Endothelial cell of umbilical vein (primary cell): ENCODE data around the gene ADGRL3. TPM values are rescaled to one million over a fixed set of nuclear protein-coding genes. Genes with fewer than 3 reads are reported as not detected.

ENCODE experiments used
- BruUV-seq: library from RNA; stranded (reverse); fragments of 400-500 nt; replicated peaks from 2 replicates; lab custom pipeline; 2021; lab: Mats Ljungman, UMichigan
- CTCF ChIA-PET: fragments of 300-600, 350-600 bp; sonication (Branson Sonifier 250); formaldehyde crosslinking; loops from one replicate; lab custom pipeline; 2021; ENCODE audit warnings: antibody characterized with exemption, inconsistent platforms; lab: Charles Lee
- POLR2A ChIA-PET: fragments of 300-600, 350-600 bp; sonication (Branson Sonifier 250); formaldehyde crosslinking; loops from one replicate; lab custom pipeline; 2021; ENCODE audit warnings: antibody characterized with exemption, inconsistent platforms; lab: Charles Lee
- DNase-seq: peaks from one replicate; pipeline ENCODE4 v3.0.0-alpha.2; 2011; ENCODE audit warnings: low read depth, low spot score
- FAIRE-seq: peaks from 2 replicates; lab custom pipeline; 2011; peaks lifted over from hg19 to GRCh38; lab: Jason Lieb, UNC
- H2AFZ ChIP-seq: 2 replicates; pipeline ENCODE4 v1.6.0; 2012; ENCODE audit warnings: low read depth, low read length, control low read depth, inconsistent platforms
- H3K27ac ChIP-seq: 2 replicates; pipeline ENCODE4 v1.5.1; 2011; ENCODE audit warnings: low read depth, mild to moderate bottlenecking, control low read depth, low read length, moderate library complexity; ENCODE audit not compliant: insufficient read depth
- H3K27me3 ChIP-seq, 2 experiments: 2 replicates each; pipeline versions ENCODE4 v1.6.0 to v1.6.1; 2011; ENCODE audit warnings: low read length in 2 of 2, mixed read lengths in 1 of 2; ENCODE audit not compliant: control insufficient read depth in 2 of 2, insufficient read depth in 2 of 2
- H3K36me3 ChIP-seq, 2 experiments: 2 replicates in 1 of 2; 3 replicates in 1 of 2; pipeline ENCODE4 v1.5.1; 2011; ENCODE audit warnings: low read length in 2 of 2, mild to moderate bottlenecking in 1 of 2, moderate library complexity in 1 of 2; ENCODE audit not compliant: control insufficient read depth in 2 of 2, insufficient read depth in 2 of 2; ENCODE audit errors: extremely low read depth in 1 of 2
- H3K4me1 ChIP-seq: 3 replicates; pipeline ENCODE4 v1.5.1; 2011; ENCODE audit warnings: mild to moderate bottlenecking, low read length; ENCODE audit not compliant: control insufficient read depth, insufficient read depth; ENCODE audit errors: extremely low read depth
- H3K4me2 ChIP-seq: 2 replicates; pipeline ENCODE4 v1.6.1; 2011; ENCODE audit warnings: low read length, control low read depth, mixed read lengths; ENCODE audit not compliant: insufficient read depth
- H3K4me3 ChIP-seq, 3 experiments: fragments of 200-600 bp in 1 of 3; sonication (generic), shearing (Covaris generic) in 1 of 3; replicated peaks in 1 of 3; 2 replicates each; pipeline ENCODE4 v1.5.1; 2011 to 2016; ENCODE audit warnings: control low read depth in 3 of 3, low read length in 3 of 3, mild to moderate bottlenecking in 2 of 3, inconsistent platforms in 1 of 3, low read depth in 1 of 3, moderate library complexity in 1 of 3; ENCODE audit not compliant: insufficient read depth in 1 of 3
- H3K79me2 ChIP-seq: 2 replicates; pipeline ENCODE4 v1.6.0; 2012; ENCODE audit warnings: low read length, inconsistent platforms; ENCODE audit not compliant: control insufficient read depth, insufficient read depth
- H3K9ac ChIP-seq: replicated peaks from 2 replicates; pipeline ENCODE3; 2011; ENCODE audit warnings: low read length, control low read depth; ENCODE audit not compliant: insufficient read depth; ENCODE audit errors: extremely low read depth
- H3K9me1 ChIP-seq: replicated peaks from 3 replicates; pipeline ENCODE4 v1.6.0; 2011; ENCODE audit warnings: mild to moderate bottlenecking, low read length; ENCODE audit not compliant: control insufficient read depth, insufficient read depth; ENCODE audit errors: extremely low read depth
- H3K9me3 ChIP-seq: replicated peaks from 2 replicates; pipeline ENCODE4 v1.5.1; 2012; ENCODE audit warnings: low read length, inconsistent platforms; ENCODE audit not compliant: control insufficient read depth, insufficient read depth
- H4K20me1 ChIP-seq: replicated peaks from 2 replicates; pipeline ENCODE3; 2011; ENCODE audit warnings: mild to moderate bottlenecking, low read length; ENCODE audit not compliant: control insufficient read depth, insufficient read depth; ENCODE audit errors: extremely low read depth
- CTCF ChIP-seq, 2 donors: IDR thresholded peaks; 1 replicate in 1 of 2; 2 replicates in 1 of 2; pipeline ENCODE4 v1.5.1; 2011; ENCODE audit warnings: low read length in 2 of 2, mild to moderate bottlenecking in 2 of 2, moderate library complexity in 2 of 2, control low read depth in 1 of 2, inconsistent platforms in 1 of 2, low read depth in 1 of 2; ENCODE audit not compliant: insufficient read depth in 1 of 2; ENCODE audit errors: extremely low read depth in 1 of 2
- EZH2 ChIP-seq: IDR thresholded peaks from 2 replicates; pipeline ENCODE4 v1.6.1; 2012; ENCODE audit warnings: borderline replicate concordance, low read depth, mild to moderate bottlenecking, moderate library complexity, low read length, inconsistent platforms; ENCODE audit not compliant: severe bottlenecking
- FOS ChIP-seq: IDR thresholded peaks from 2 replicates; pipeline ENCODE4 v1.6.1; 2011; ENCODE audit warnings: mild to moderate bottlenecking, low read length, moderate library complexity, borderline replicate concordance; ENCODE audit not compliant: insufficient read depth
- GATA2 ChIP-seq: IDR thresholded peaks from 2 replicates; pipeline ENCODE4 v1.7.0; 2011; ENCODE audit warnings: low read depth, mild to moderate bottlenecking, moderate library complexity, mixed read lengths, low read length; ENCODE audit not compliant: insufficient read length, insufficient read depth
- JUN ChIP-seq: IDR thresholded peaks from 2 replicates; pipeline ENCODE4 v1.6.1; 2011; ENCODE audit warnings: borderline replicate concordance, low read depth; ENCODE audit not compliant: insufficient read length, insufficient read depth
- MYC ChIP-seq: IDR thresholded peaks from one replicate; pipeline ENCODE4 v1.6.1; 2011; ENCODE audit warnings: mild to moderate bottlenecking, low read depth, low read length
- POLR2A ChIP-seq: IDR thresholded peaks from 2 replicates; pipeline ENCODE4 v1.6.1; 2012; ENCODE audit warnings: low read depth, mild to moderate bottlenecking, control low read depth, low read length
- POLR2AphosphoS5 ChIP-seq: IDR thresholded peaks from 2 replicates; pipeline ENCODE4 v1.6.1; 2012; ENCODE audit warnings: low read depth, mild to moderate bottlenecking, control low read depth, low read length, moderate library complexity; ENCODE audit not compliant: insufficient read depth
- dilution Hi-C: fragments of 300-500 bp; cut with MboI; formaldehyde crosslinking; loops from one replicate; pipeline ENCODE4 v1.15.0; 2019; ENCODE audit warnings: low sequenced_read_pairs; ENCODE audit not compliant: extremely low pct_ligation_motif_present
- intact Hi-C: fragments of 100-400 bp; cut with micrococcal nuclease; formaldehyde crosslinking; loops from one replicate; pipeline ENCODE4 v1.10.0; 2022
- polyA plus RNA-seq, 4 experiments: library from polyadenylated mRNA; depleted of rRNA in 3 of 4; stranded (reverse) in 3 of 4; unstranded in 1 of 4; fragments of >200 nt; gene quantifications; 2 replicates each; pipeline versions ENCODE4 v1.2.1 to v1.2.3, GENCODE V29; 2011 to 2012; ENCODE audit warnings: missing spikeins in 1 of 4
- total RNA-seq: library from RNA; stranded (reverse); gene quantifications from 2 replicates; pipeline ENCODE4 v1.2.3, GENCODE V29; 2021
- TF ChIP-seq, protein P1 (sequence below): IDR thresholded peaks from 2 replicates; pipeline ENCODE4 v1.6.1; 2011; ENCODE audit not compliant: insufficient read depth, insufficient read length

ADGRL3 gene
- total and polyA plus RNA-seq, 2 donors (not counting 3 experiments of a cell fraction or from before 2014, with no cell fraction given) = not detected

GRCh38 chr4:61648264-61648663 lies 448.1 kb downstream of the ADGRL3 start:
- Histone ChIP-seq H3K27me3 (no peaks in the 10 kb centered on the region), H3K4me2 (no peak overlapping the region), H3K9me3 (no peaks in the 10 kb centered on the region), H3K36me3 (no peaks in the 10 kb centered on the region), H3K79me2 (no peaks in the 10 kb centered on the region), H3K9me1 (no peaks in the 10 kb centered on the region), H4K20me1 (no peaks in the 10 kb centered on the region), H3K4me3 (no peak overlapping the region), H2AFZ (no peak overlapping the region), H3K4me1 (no peaks in the 10 kb centered on the region), H3K27ac (no peak overlapping the region), H3K9ac (no peak overlapping the region)
- no peak for FAIRE-seq
- POLR2A ChIA-PET = no interaction called here
- dilution Hi-C loops (no loop called here), intact Hi-C loops (no loop called here)
- BruUV-seq = no TSS peak
- TF ChIP-seq POLR2AphosphoS5 = no peak
- no peak for TF ChIP-seq POLR2A
- TF ChIP-seq, protein P1, sequence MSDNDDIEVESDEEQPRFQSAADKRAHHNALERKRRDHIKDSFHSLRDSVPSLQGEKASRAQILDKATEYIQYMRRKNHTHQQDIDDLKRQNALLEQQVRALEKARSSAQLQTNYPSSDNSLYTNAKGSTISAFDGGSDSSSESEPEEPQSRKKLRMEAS = no peak
- no peak for TF ChIP-seq MYC
- no peak for TF ChIP-seq FOS
- TF ChIP-seq EZH2 = no peak
- TF ChIP-seq GATA2 = no peak
- TF ChIP-seq CTCF (IDR thresholded peaks at IDR 0.05; ENCODE audit: extremely low read depth in 1 of 2, insufficient read depth in 1 of 2, low read depth in 1 of 2, low read length in 2 of 2) = no peak
- no peak for TF ChIP-seq JUN
- CTCF ChIA-PET = no interaction called here
- DNase-seq = no peak
